NCI-H774 (cell line): ENCODE data around the gene ABCD4.

Source experiments
- DNase-seq: peaks from one replicate; lab custom pipeline; 2025; lab: John Stamatoyannopoulos, UW

Gene ABCD4

GRCh38 chr14:74259513-74259912 is 43.2 kb downstream of the ABCD4 start:
- no peak for DNase-seq

GRCh38 chr14:74258764-74259035 is 44.0 kb downstream of the ABCD4 start:
- no peak for DNase-seq

- DNase-seq = no peak
These were observed 44.6 kb downstream of the ABCD4 start for GRCh38 chr14:74257941-74258763.

- no peak for DNase-seq
These were observed 45.4 kb downstream of the ABCD4 start for GRCh38 chr14:74257078-74257940.

GRCh38 chr14:74255281-74255680 is 47.5 kb downstream of the ABCD4 start:
- no peak for DNase-seq

GRCh38 chr14:74249433-74250375 is 53.0 kb downstream of the ABCD4 start:
- DNase-seq = no peak

- no peak for DNase-seq
These were observed 54.7 kb downstream of the ABCD4 start for GRCh38 chr14:74248017-74248416.

GRCh38 chr14:74246542-74246941 is 56.2 kb downstream of the ABCD4 start:
- DNase-seq = no peak

GRCh38 chr14:74245292-74245691 is 57.4 kb downstream of the ABCD4 start:
- no peak for DNase-seq

GRCh38 chr14:74244115-74244514 is 58.6 kb downstream of the ABCD4 start:
- no peak for DNase-seq

- DNase-seq = no peak
These were observed 59.7 kb downstream of the ABCD4 start for GRCh38 chr14:74243051-74243450.

GRCh38 chr14:74242780-74243042 is 60.0 kb downstream of the ABCD4 start:
- no peak for DNase-seq

- DNase-seq = no peak
These were observed 60.5 kb downstream of the ABCD4 start for GRCh38 chr14:74242021-74242779.

- no peak for DNase-seq
These were observed 61.1 kb downstream of the ABCD4 start for GRCh38 chr14:74241652-74242017.

GRCh38 chr14:74240794-74241651 is 61.7 kb downstream of the ABCD4 start:
- no peak for DNase-seq

GRCh38 chr14:74239848-74240793 is 62.6 kb downstream of the ABCD4 start:
- no peak for DNase-seq

GRCh38 chr14:74238974-74239847 is 63.5 kb downstream of the ABCD4 start, which contains the start of gene VSX2:
Gene VSX2 (plus strand): TSS chr14:74239449. CDS start chr14:74239562, 113 bp downstream.
- DNase-seq = no peak

GRCh38 chr14:74237441-74237840 is 65.3 kb downstream of the ABCD4 start:
- no peak for DNase-seq
